Measurements from ENCODE around the gene LRRC8C. TPM values are rescaled to one million over a fixed set of nuclear protein-coding genes. Genes with fewer than 3 reads are reported as not detected.

The LRRC8C gene
- total RNA-seq, 2 experiments from 2014 or later: 28.4 to 30.2 TPM

GRCh38 chr1:89681045-89681729, 48.3 kb downstream of the LRRC8C start:
- no peak overlapping the region for H3K4me3 Mint-ChIP-seq
- peaks cover 13% of the 10 kb centered on the region for H3K36me3 ChIP-seq (ENCODE audit: insufficient read depth, low read length)

GRCh38 chr1:89682611-89683010, 49.7 kb downstream of the LRRC8C start:
- H3K4me3 Mint-ChIP-seq: no peak overlapping the region
- ATAC-seq (ENCODE audit: poor library complexity) (no peak), DNase-seq (no peak)
- peaks cover 5 to 8% of the 10 kb centered on the region in 2 experiments for H3K9me3 ChIP-seq (ENCODE audit: control insufficient read depth in 1 of 2, insufficient read depth in 1 of 2, low read length in 2 of 2)
- H3K27ac ChIP-seq (ENCODE audit: low read depth in 1 of 2, low read length in 2 of 2): no peak overlapping the region
- H3K4me1 ChIP-seq (ENCODE audit: insufficient read depth, low read length): peaks cover 7% of the 10 kb centered on the region
- peaks cover 71% of the 10 kb centered on the region for H3K36me3 Mint-ChIP-seq (ENCODE audit: low read depth)
- H3K27me3 Mint-ChIP-seq: no peaks in the 10 kb centered on the region
- no peaks in the 10 kb centered on the region for H3K27me3 ChIP-seq (ENCODE audit: control insufficient read depth in 1 of 2, insufficient read depth in 2 of 2, low read length in 2 of 2)
- ChIA-PET CTCF (interaction anchor here (0.9 to 1.2 kb wide), 2 partner anchors 49 to 80 kb away, joined by 4 read pairs; partner anchors contain the start of gene LRRC8C), POLR2A (interaction anchor here (1.0 kb wide), 1 partner anchor 14 kb away, joined by 4 read pairs; no protein-coding TSS in a partner anchor)
- H3K9me3 Mint-ChIP-seq: peaks cover 2% of the 10 kb centered on the region
- H3K4me1 Mint-ChIP-seq (ENCODE audit: low read depth): peaks cover 65% of the 10 kb centered on the region
- no peak overlapping the region for H3K4me3 ChIP-seq (ENCODE audit: low read length)
- peaks cover 27% of the 10 kb centered on the region for H3K36me3 ChIP-seq (ENCODE audit: insufficient read depth, low read length)
- no peak for TF ChIP-seq CTCF (IDR thresholded peaks at IDR 0.05)
- intact Hi-C loops (cut with DNase I, micrococcal nuclease): no loop called here
- H3K27ac Mint-ChIP-seq: no peak overlapping the region

More at GRCh38 chr1:89681045-89681729, 48.3 kb downstream of the LRRC8C start:
- Mint-ChIP-seq H3K9me3 (peaks cover 2% of the 10 kb centered on the region), H3K27ac (peak overlapping the region; percentile 8), H3K27me3 (no peaks in the 10 kb centered on the region), H3K4me1 (ENCODE audit: low read depth) (peaks cover 68% of the 10 kb centered on the region), H3K36me3 (ENCODE audit: low read depth) (peaks cover 70% of the 10 kb centered on the region)
- Histone ChIP-seq H3K27ac (ENCODE audit: low read depth in 1 of 2, low read length in 2 of 2) (no peak overlapping the region), H3K27me3 (ENCODE audit: control insufficient read depth in 1 of 2, insufficient read depth in 2 of 2, low read length in 2 of 2) (no peaks in the 10 kb centered on the region), H3K4me1 (ENCODE audit: insufficient read depth, low read length) (peaks cover 7% of the 10 kb centered on the region), H3K9me3 (ENCODE audit: control insufficient read depth in 1 of 2, insufficient read depth in 1 of 2, low read length in 2 of 2) (peaks cover 5 to 8% of the 10 kb centered on the region in 2 experiments), H3K4me3 (ENCODE audit: low read length) (no peak overlapping the region)
- no peak for TF ChIP-seq CTCF (IDR thresholded peaks at IDR 0.05)
- no peak for ATAC-seq (ENCODE audit: poor library complexity)
- intact Hi-C loops (cut with DNase I, micrococcal nuclease): no loop called here
- DNase-seq: no peak
- ChIA-PET POLR2A (no interaction called here), CTCF (interaction anchor here (1.2 kb wide), 1 partner anchor 8 kb away, joined by 3 read pairs; no protein-coding TSS in a partner anchor)

- H3K27ac ChIP-seq (ENCODE audit: low read depth in 1 of 2, low read length in 2 of 2): no peak overlapping the region
- no peak overlapping the region for H3K4me3 Mint-ChIP-seq
- H3K36me3 ChIP-seq (ENCODE audit: insufficient read depth, low read length): peaks cover 54% of the 10 kb centered on the region
- peaks cover 69% of the 10 kb centered on the region for H3K4me1 Mint-ChIP-seq (ENCODE audit: low read depth)
- H3K4me1 ChIP-seq (ENCODE audit: insufficient read depth, low read length): no peaks in the 10 kb centered on the region
- DNase-seq (no peak), ATAC-seq (ENCODE audit: poor library complexity) (no peak)
- H3K27me3 ChIP-seq (ENCODE audit: control insufficient read depth in 1 of 2, insufficient read depth in 2 of 2, low read length in 2 of 2): no peaks in the 10 kb centered on the region
- H3K27ac Mint-ChIP-seq: peak overlapping the region; percentile 66
- peaks cover 2% of the 10 kb centered on the region for H3K9me3 Mint-ChIP-seq
- no peaks in the 10 kb centered on the region for H3K27me3 Mint-ChIP-seq
- H3K4me3 ChIP-seq (ENCODE audit: low read length): no peak overlapping the region
- POLR2A ChIA-PET: interaction anchor here (0.6 kb wide), 1 partner anchor 84 kb away, joined by 3 read pairs; no protein-coding TSS in a partner anchor
- intact Hi-C loops (cut with DNase I, micrococcal nuclease): no loop called here
- peaks cover 5 to 8% of the 10 kb centered on the region in 2 experiments for H3K9me3 ChIP-seq (ENCODE audit: control insufficient read depth in 1 of 2, insufficient read depth in 1 of 2, low read length in 2 of 2)
- peaks cover 80% of the 10 kb centered on the region for H3K36me3 Mint-ChIP-seq (ENCODE audit: low read depth)
- CTCF ChIA-PET: interaction anchor here (0.7 to 1.6 kb wide), 2 partner anchors 15 to 77 kb away, joined by 4 to 5 read pairs; no protein-coding TSS in a partner anchor
- no peak for TF ChIP-seq CTCF (IDR thresholded peaks at IDR 0.05)
Measured at GRCh38 chr1:89685461-89685860, 52.5 kb downstream of the LRRC8C start.

Measured in CD4-positive, alpha-beta T cell (primary cell).